ENCODE measurements around the gene RBM48.
A peak's percentile ranks its signal among the peaks of the same experiment; 100 is the strongest.
"Not testable (repeated sequence)": the region's sequence is repeated elsewhere in the genome, so short reads cannot be mapped to it uniquely, and the experiment has no call there.

Gene RBM48

GRCh38 chr7:92528188-92528957 lies at the start of gene RBM48, which contains the start of gene PEX1:
TSS of gene RBM48 (plus strand) at chr7:92528795. CDS start at chr7:92528814, 19 bp downstream.
TSS of gene PEX1 (minus strand) at chr7:92528520. CDS start at chr7:92528435, 85 bp downstream.
- peak; percentile 84 to 94 (median 92) for DNase-seq

GRCh38 chr7:92479146-92479545 lies 49.4 kb upstream of the RBM48 start:
- not testable (repeated sequence) for DNase-seq

- not testable (repeated sequence) for DNase-seq
Measured at GRCh38 chr7:92483624-92484023, 45.0 kb upstream of the RBM48 start.

- not testable (repeated sequence) for DNase-seq
Measured at GRCh38 chr7:92484226-92484625, 44.4 kb upstream of the RBM48 start.

- no peak for DNase-seq
Measured at GRCh38 chr7:92485267-92485892, 43.2 kb upstream of the RBM48 start.

GRCh38 chr7:92485974-92486373 lies 42.6 kb upstream of the RBM48 start:
- no peak for DNase-seq

- DNase-seq, result no peak
Measured at GRCh38 chr7:92487804-92488203, 40.8 kb upstream of the RBM48 start.

- DNase-seq, result no peak
Measured at GRCh38 chr7:92489634-92490033, 39.0 kb upstream of the RBM48 start.

- no peak for DNase-seq
Measured at GRCh38 chr7:92496876-92497275, 31.7 kb upstream of the RBM48 start.

- no peak for DNase-seq
Measured at GRCh38 chr7:92498557-92498956, 30.0 kb upstream of the RBM48 start.

- DNase-seq, result no peak
Measured at GRCh38 chr7:92503767-92504166, 24.8 kb upstream of the RBM48 start.

- DNase-seq, result no peak
Measured at GRCh38 chr7:92504563-92504962, 24.0 kb upstream of the RBM48 start.

GRCh38 chr7:92506363-92506762 lies 22.2 kb upstream of the RBM48 start:
- DNase-seq, result no peak

- DNase-seq, result no peak
Measured at GRCh38 chr7:92508946-92509345, 19.6 kb upstream of the RBM48 start.

- no peak for DNase-seq
Measured at GRCh38 chr7:92513167-92513902, 15.3 kb upstream of the RBM48 start.

- no peak for DNase-seq
Measured at GRCh38 chr7:92517631-92518030, 11.0 kb upstream of the RBM48 start.

GRCh38 chr7:92520024-92520423 lies 8.6 kb upstream of the RBM48 start:
- DNase-seq, result no peak

- no peak for DNase-seq
Measured at GRCh38 chr7:92523110-92523509, 5.5 kb upstream of the RBM48 start.

GRCh38 chr7:92527300-92528187 lies 1.1 kb upstream of the RBM48 start:
- peak; percentile 4 to 16 (median 10) for DNase-seq

- no peak for DNase-seq
Measured at GRCh38 chr7:92528958-92529264, 316 bp downstream of the RBM48 start.

- no peak for DNase-seq
Measured at GRCh38 chr7:92534572-92534971, 6.0 kb downstream of the RBM48 start.

GRCh38 chr7:92543542-92543941 lies 14.9 kb downstream of the RBM48 start:
- DNase-seq, result not testable (repeated sequence)

GRCh38 chr7:92545116-92545515 lies 16.5 kb downstream of the RBM48 start:
- DNase-seq, result not testable (repeated sequence)

Data from activated CD4-positive, CD25-positive, alpha-beta regulatory T cell (primary cell).